MM.1S (cell line): ENCODE results near the gene RAB31.

Experiments used
- DNase-seq: peaks from one replicate; pipeline ENCODE4 v3.0.0-alpha.2; 2015
- H2AFZ ChIP-seq: fragments of 300-600 bp; sonication (generic); 2 replicates; pipeline ENCODE4 v1.6.0; 2016; ENCODE audit warnings: antibody characterized with exemption, low read length
- H3F3A ChIP-seq: fragments of 300-600 bp; sonication (generic); 2 replicates; pipeline ENCODE4 v1.6.1; 2016; ENCODE audit warnings: mild to moderate bottlenecking, antibody characterized with exemption, low read length, moderate library complexity, mixed read lengths; ENCODE audit not compliant: insufficient read depth
- H3K27ac ChIP-seq: fragments of 300-600 bp; sonication (generic); 2 replicates; pipeline ENCODE4 v1.5.1; 2016; ENCODE audit warnings: mild to moderate bottlenecking, low read length
- H3K27me3 ChIP-seq: fragments of 300-600 bp; sonication (generic); replicated peaks from 2 replicates; pipeline ENCODE4 v1.6.0; 2016; ENCODE audit warnings: low read length; ENCODE audit not compliant: insufficient read depth
- H3K36me3 ChIP-seq: fragments of 300-600 bp; sonication (generic); replicated peaks from 2 replicates; pipeline ENCODE4 v1.6.1; 2016; ENCODE audit warnings: mild to moderate bottlenecking, low read length, mixed read lengths; ENCODE audit not compliant: insufficient read depth
- H3K4me1 ChIP-seq: fragments of 300-600 bp; sonication (generic); 2 replicates; pipeline ENCODE4 v1.6.1; 2016; ENCODE audit warnings: low read length, mixed read lengths
- H3K4me2 ChIP-seq: fragments of 300-600 bp; sonication (generic); 2 replicates; pipeline ENCODE4 v1.6.0; 2016; ENCODE audit warnings: low read depth, low read length
- H3K4me3 ChIP-seq: fragments of 300-600 bp; sonication (generic); 2 replicates; pipeline ENCODE4 v1.5.1; 2016; ENCODE audit warnings: low read length, mixed read lengths
- H3K79me2 ChIP-seq: fragments of 300-600 bp; sonication (generic); 2 replicates; pipeline ENCODE4 v1.6.1; 2016; ENCODE audit warnings: mixed run types, low read length, mixed read lengths
- H3K9ac ChIP-seq: fragments of 300-600 bp; sonication (generic); 2 replicates; pipeline ENCODE4 v1.6.1; 2016; ENCODE audit warnings: low read length, mixed read lengths
- H3K9me2 ChIP-seq: fragments of 300-600 bp; sonication (generic); replicated peaks from 2 replicates; pipeline ENCODE4 v1.6.1; 2016; ENCODE audit warnings: mild to moderate bottlenecking, low read length, mixed read lengths; ENCODE audit not compliant: insufficient read depth
- H3K9me3 ChIP-seq: fragments of 300-600 bp; sonication (generic); replicated peaks from 2 replicates; pipeline ENCODE4 v1.6.1; 2016; ENCODE audit warnings: mild to moderate bottlenecking, low read length, mixed read lengths; ENCODE audit not compliant: insufficient read depth
- H4K20me1 ChIP-seq: fragments of 300-600 bp; sonication (generic); 2 replicates; pipeline ENCODE4 v1.6.1; 2016; ENCODE audit warnings: mild to moderate bottlenecking, low read length, moderate library complexity, mixed read lengths; ENCODE audit not compliant: insufficient read depth
- CTCF ChIP-seq: fragments of 300-600 bp; sonication (generic); IDR thresholded peaks from 2 replicates; pipeline ENCODE4 v1.5.1; 2016; ENCODE audit warnings: antibody characterized with exemption, low read length, mixed read lengths
- EZH2 ChIP-seq: fragments of 300-600 bp; sonication (generic); optimal IDR thresholded peaks from 2 replicates; pipeline ENCODE3; 2017; ENCODE audit warnings: low read depth, mild to moderate bottlenecking, antibody characterized with exemption, low read length, mixed read lengths
- EZH2phosphoT487 ChIP-seq: fragments of 300-600 bp; sonication (generic); IDR thresholded peaks from 2 replicates; pipeline ENCODE4 v1.6.1; 2018; ENCODE audit warnings: antibody characterized with exemption, low read length

The RAB31 gene

GRCh38 chr18:9865764-9866490, 157.8 kb downstream of the RAB31 start:
- no peak for DNase-seq
- Histone ChIP-seq H2AFZ (no peak overlapping the region), H3K4me3 (no peak overlapping the region), H4K20me1 (no peaks in the 10 kb centered on the region), H3K4me1 (peaks cover 18% of the 10 kb centered on the region), H3K9me2 (no peaks in the 10 kb centered on the region), H3K4me2 (no peak overlapping the region), H3K36me3 (no peaks in the 10 kb centered on the region), H3K79me2 (no peaks in the 10 kb centered on the region), H3K27ac (no peak overlapping the region), H3K27me3 (no peaks in the 10 kb centered on the region), H3K9me3 (no peaks in the 10 kb centered on the region), H3K9ac (no peak overlapping the region), H3F3A (0 out of 2 replicates have a peak, but pooled peaks cover 4% of the 10 kb centered on the region)
- TF ChIP-seq CTCF (no peak), EZH2phosphoT487 (no peak)

- Histone ChIP-seq H3K79me2 (no peaks in the 10 kb centered on the region), H3K4me1 (peaks cover 14% of the 10 kb centered on the region), H3K9me3 (no peaks in the 10 kb centered on the region), H3K4me2 (no peak overlapping the region), H4K20me1 (no peaks in the 10 kb centered on the region), H3K9ac (no peak overlapping the region), H3K27me3 (no peaks in the 10 kb centered on the region), H3K9me2 (no peaks in the 10 kb centered on the region), H3K27ac (no peak overlapping the region), H2AFZ (no peak overlapping the region), H3F3A (0 out of 2 replicates have a peak, but pooled peaks cover under 1% of the 10 kb centered on the region), H3K4me3 (no peak overlapping the region), H3K36me3 (no peaks in the 10 kb centered on the region)
- TF ChIP-seq CTCF (no peak), EZH2 (no peak), EZH2phosphoT487 (no peak)
- no peak for DNase-seq
These were observed 158.5 kb downstream of the RAB31 start for GRCh38 chr18:9866627-9867026.

GRCh38 chr18:9867071-9867594, 159.0 kb downstream of the RAB31 start:
- Histone ChIP-seq H3K36me3 (no peaks in the 10 kb centered on the region), H4K20me1 (no peaks in the 10 kb centered on the region), H2AFZ (no peak overlapping the region), H3K27me3 (no peaks in the 10 kb centered on the region), H3K27ac (no peak overlapping the region), H3K9me3 (no peaks in the 10 kb centered on the region), H3K79me2 (no peaks in the 10 kb centered on the region), H3K9ac (no peak overlapping the region), H3K4me1 (peaks cover 9% of the 10 kb centered on the region), H3K4me3 (no peak overlapping the region), H3K9me2 (no peaks in the 10 kb centered on the region), H3F3A (no peaks in the 10 kb centered on the region), H3K4me2 (no peak overlapping the region)
- DNase-seq, result no peak
- no peak for TF ChIP-seq EZH2phosphoT487
- no peak for TF ChIP-seq CTCF
- no peak for TF ChIP-seq EZH2
